ENCODE measurements around the gene FLT3LG.
A peak's percentile ranks its signal among the peaks of the same experiment; 100 is the strongest.

Gene FLT3LG

GRCh38 chr19:49447485-49448431 lies 26.3 kb upstream of the FLT3LG start:
- Histone ChIP-seq H3K9me3 (ENCODE audit: insufficient read depth, low read length) (no peaks in the 10 kb centered on the region), H3K4me3 (ENCODE audit: insufficient read length, low read depth) (no peak overlapping the region), H3K27me3 (ENCODE audit: insufficient read depth, insufficient read length) (no peaks in the 10 kb centered on the region), H3K9ac (ENCODE audit: insufficient read length, low read depth) (no peak overlapping the region), H3K36me3 (ENCODE audit: insufficient read depth, insufficient read length, low read length) (peaks cover 46% of the 10 kb centered on the region), H3K4me1 (ENCODE audit: insufficient read depth, insufficient read length) (peaks cover 6% of the 10 kb centered on the region)
- no peak for TF ChIP-seq SUZ12 (IDR thresholded peaks at IDR 0.05; ENCODE audit: extremely low read depth, insufficient read depth, insufficient read length)
- no peak for TF ChIP-seq YY1 (IDR thresholded peaks at IDR 0.05; ENCODE audit: insufficient read depth, insufficient read length)
- no peak for TF ChIP-seq ZNF274 (IDR thresholded peaks at IDR 0.05; ENCODE audit: low read depth, low read length)
- DNase-seq (ENCODE audit: low read depth, low spot score): no peak

- DNase-seq (ENCODE audit: low read depth, low spot score): no peak
- Histone ChIP-seq H3K9ac (ENCODE audit: insufficient read length, low read depth) (no peak overlapping the region), H3K27me3 (ENCODE audit: insufficient read depth, insufficient read length) (no peaks in the 10 kb centered on the region), H3K9me3 (ENCODE audit: insufficient read depth, low read length) (no peaks in the 10 kb centered on the region), H3K4me3 (ENCODE audit: insufficient read length, low read depth) (no peak overlapping the region), H3K36me3 (ENCODE audit: insufficient read depth, insufficient read length, low read length) (peaks cover 46% of the 10 kb centered on the region), H3K4me1 (ENCODE audit: insufficient read depth, insufficient read length) (peaks cover 6% of the 10 kb centered on the region)
- TF ChIP-seq ZNF274 (IDR thresholded peaks at IDR 0.05; ENCODE audit: low read depth, low read length) (no peak), YY1 (IDR thresholded peaks at IDR 0.05; ENCODE audit: insufficient read depth, insufficient read length) (no peak), SUZ12 (IDR thresholded peaks at IDR 0.05; ENCODE audit: extremely low read depth, insufficient read depth, insufficient read length) (no peak)
Observed at GRCh38 chr19:49448432-49448786, 25.6 kb upstream of the FLT3LG start.

- TF ChIP-seq SUZ12 (IDR thresholded peaks at IDR 0.05; ENCODE audit: extremely low read depth, insufficient read depth, insufficient read length) (no peak), ZNF274 (IDR thresholded peaks at IDR 0.05; ENCODE audit: low read depth, low read length) (no peak), YY1 (IDR thresholded peaks at IDR 0.05; ENCODE audit: insufficient read depth, insufficient read length) (no peak)
- peak overlapping the region; percentile 63 for H3K9ac ChIP-seq (ENCODE audit: insufficient read length, low read depth)
- no peaks in the 10 kb centered on the region for H3K9me3 ChIP-seq (ENCODE audit: insufficient read depth, low read length)
- H3K4me3 ChIP-seq (ENCODE audit: insufficient read length, low read depth): no peak overlapping the region
- no peaks in the 10 kb centered on the region for H3K27me3 ChIP-seq (ENCODE audit: insufficient read depth, insufficient read length)
- no peak for DNase-seq (ENCODE audit: low read depth, low spot score)
- H3K36me3 ChIP-seq (ENCODE audit: insufficient read depth, insufficient read length, low read length): peaks cover 53% of the 10 kb centered on the region
- peaks cover 6% of the 10 kb centered on the region for H3K4me1 ChIP-seq (ENCODE audit: insufficient read depth, insufficient read length)
Observed at GRCh38 chr19:49450405-49450804, 23.6 kb upstream of the FLT3LG start.

- peak within 1 kb of the TSS; percentile 93 for H3K4me3 ChIP-seq (ENCODE audit: insufficient read length, low read depth)
- DNase-seq (ENCODE audit: low read depth, low spot score): peak; percentile 96
- H3K9me3 ChIP-seq (ENCODE audit: insufficient read depth, low read length): no peaks in the 10 kb centered on the region
- H3K9ac ChIP-seq (ENCODE audit: insufficient read length, low read depth): peak within 1 kb of the TSS; percentile 97
- H3K27me3 ChIP-seq (ENCODE audit: insufficient read depth, insufficient read length): no peaks in the 10 kb centered on the region
- TF ChIP-seq SUZ12 (IDR thresholded peaks at IDR 0.05; ENCODE audit: extremely low read depth, insufficient read depth, insufficient read length) (no peak), YY1 (IDR thresholded peaks at IDR 0.05; ENCODE audit: insufficient read depth, insufficient read length) (no peak), ZNF274 (IDR thresholded peaks at IDR 0.05; ENCODE audit: low read depth, low read length) (no peak)
- peaks cover 55% of the 10 kb centered on the region for H3K36me3 ChIP-seq (ENCODE audit: insufficient read depth, insufficient read length, low read length)
- H3K4me1 ChIP-seq (ENCODE audit: insufficient read depth, insufficient read length): peaks cover 6% of the 10 kb centered on the region
Observed at GRCh38 chr19:49451430-49452181, 22.4 kb upstream of the FLT3LG start, which contains the start of gene PIH1D1. TSS of gene PIH1D1 (minus strand) at chr19:49451814. CDS start at chr19:49451574, 240 bp downstream.

- TF ChIP-seq SUZ12 (IDR thresholded peaks at IDR 0.05; ENCODE audit: extremely low read depth, insufficient read depth, insufficient read length): no peak
- no peak for TF ChIP-seq YY1 (IDR thresholded peaks at IDR 0.05; ENCODE audit: insufficient read depth, insufficient read length)
- TF ChIP-seq ZNF274 (IDR thresholded peaks at IDR 0.05; ENCODE audit: low read depth, low read length): no peak
- Histone ChIP-seq H3K4me1 (ENCODE audit: insufficient read depth, insufficient read length) (peaks cover 5% of the 10 kb centered on the region), H3K4me3 (ENCODE audit: insufficient read length, low read depth) (peak within 1 kb of the TSS; percentile 85), H3K36me3 (ENCODE audit: insufficient read depth, insufficient read length, low read length) (peaks cover 46% of the 10 kb centered on the region), H3K9me3 (ENCODE audit: insufficient read depth, low read length) (no peaks in the 10 kb centered on the region), H3K9ac (ENCODE audit: insufficient read length, low read depth) (peak within 1 kb of the TSS; percentile 97), H3K27me3 (ENCODE audit: insufficient read depth, insufficient read length) (no peaks in the 10 kb centered on the region)
- DNase-seq (ENCODE audit: low read depth, low spot score): peak; percentile 93
Observed at GRCh38 chr19:49453013-49453756, 20.8 kb upstream of the FLT3LG start, which contains the start of gene ALDH16A1. TSS of gene ALDH16A1 (plus strand) at chr19:49453225. CDS start at chr19:49453332, 107 bp downstream.

- Histone ChIP-seq H3K4me1 (ENCODE audit: insufficient read depth, insufficient read length) (peaks cover 2% of the 10 kb centered on the region), H3K36me3 (ENCODE audit: insufficient read depth, insufficient read length, low read length) (peaks cover 45% of the 10 kb centered on the region), H3K4me3 (ENCODE audit: insufficient read length, low read depth) (peak overlapping the region; percentile 85), H3K9me3 (ENCODE audit: insufficient read depth, low read length) (no peaks in the 10 kb centered on the region), H3K27me3 (ENCODE audit: insufficient read depth, insufficient read length) (no peaks in the 10 kb centered on the region), H3K9ac (ENCODE audit: insufficient read length, low read depth) (peak overlapping the region; percentile 97)
- TF ChIP-seq YY1 (IDR thresholded peaks at IDR 0.05; ENCODE audit: insufficient read depth, insufficient read length): no peak
- no peak for TF ChIP-seq ZNF274 (IDR thresholded peaks at IDR 0.05; ENCODE audit: low read depth, low read length)
- no peak for TF ChIP-seq SUZ12 (IDR thresholded peaks at IDR 0.05; ENCODE audit: extremely low read depth, insufficient read depth, insufficient read length)
- DNase-seq (ENCODE audit: low read depth, low spot score): no peak
Observed at GRCh38 chr19:49453757-49454240, 20.2 kb upstream of the FLT3LG start.
